ENCODE results near the gene LMF1. TPM values are rescaled to one million over a fixed set of nuclear protein-coding genes. Genes with fewer than 3 reads are reported as not detected.

The LMF1 gene
- total RNA-seq, 4 donors from 2014 or later = 21.8 to 47.9 (median 36.0) TPM

DNA sequence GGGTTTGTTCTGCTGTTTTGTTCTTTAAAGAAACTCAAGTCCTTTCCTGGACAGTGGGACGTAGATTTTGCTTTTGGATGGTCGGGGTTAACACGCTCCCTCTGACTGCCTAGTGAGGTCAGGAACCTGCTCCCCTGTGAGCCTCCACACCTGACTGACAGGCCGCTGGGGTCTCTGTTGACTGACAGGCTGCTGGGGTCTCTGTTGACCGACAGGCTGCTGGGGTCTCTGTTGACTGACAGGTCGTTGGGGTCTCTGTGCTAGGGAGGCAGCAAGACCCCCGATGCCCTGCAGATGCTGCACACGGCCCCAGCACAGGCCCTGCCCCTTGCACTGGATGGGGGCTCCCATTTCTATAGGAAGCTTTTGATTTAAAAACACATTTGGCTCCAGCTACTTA is 33.5 kb downstream of the LMF1 start:
- no peaks in the 10 kb centered on the region for H3K27me3 ChIP-seq
- peaks cover 0 to 4% of the 10 kb centered on the region in 2 donors for H3K9me3 ChIP-seq
- H3K4me1 ChIP-seq = no peaks in the 10 kb centered on the region
- intact Hi-C loops (cut with DNase I; ENCODE audit: low total_unique reads) = no loop called here
- TF ChIP-seq POLR2A (IDR thresholded peaks at IDR 0.05) = no peak
- TF ChIP-seq, protein P1, sequence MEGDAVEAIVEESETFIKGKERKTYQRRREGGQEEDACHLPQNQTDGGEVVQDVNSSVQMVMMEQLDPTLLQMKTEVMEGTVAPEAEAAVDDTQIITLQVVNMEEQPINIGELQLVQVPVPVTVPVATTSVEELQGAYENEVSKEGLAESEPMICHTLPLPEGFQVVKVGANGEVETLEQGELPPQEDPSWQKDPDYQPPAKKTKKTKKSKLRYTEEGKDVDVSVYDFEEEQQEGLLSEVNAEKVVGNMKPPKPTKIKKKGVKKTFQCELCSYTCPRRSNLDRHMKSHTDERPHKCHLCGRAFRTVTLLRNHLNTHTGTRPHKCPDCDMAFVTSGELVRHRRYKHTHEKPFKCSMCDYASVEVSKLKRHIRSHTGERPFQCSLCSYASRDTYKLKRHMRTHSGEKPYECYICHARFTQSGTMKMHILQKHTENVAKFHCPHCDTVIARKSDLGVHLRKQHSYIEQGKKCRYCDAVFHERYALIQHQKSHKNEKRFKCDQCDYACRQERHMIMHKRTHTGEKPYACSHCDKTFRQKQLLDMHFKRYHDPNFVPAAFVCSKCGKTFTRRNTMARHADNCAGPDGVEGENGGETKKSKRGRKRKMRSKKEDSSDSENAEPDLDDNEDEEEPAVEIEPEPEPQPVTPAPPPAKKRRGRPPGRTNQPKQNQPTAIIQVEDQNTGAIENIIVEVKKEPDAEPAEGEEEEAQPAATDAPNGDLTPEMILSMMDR (IDR thresholded peaks at IDR 0.05) = no peak
- DNase-seq = no peak
- H3K4me3 ChIP-seq = no peak overlapping the region
- no peak overlapping the region for H3K27ac ChIP-seq
- H3K36me3 ChIP-seq = no peaks in the 10 kb centered on the region

DNA sequence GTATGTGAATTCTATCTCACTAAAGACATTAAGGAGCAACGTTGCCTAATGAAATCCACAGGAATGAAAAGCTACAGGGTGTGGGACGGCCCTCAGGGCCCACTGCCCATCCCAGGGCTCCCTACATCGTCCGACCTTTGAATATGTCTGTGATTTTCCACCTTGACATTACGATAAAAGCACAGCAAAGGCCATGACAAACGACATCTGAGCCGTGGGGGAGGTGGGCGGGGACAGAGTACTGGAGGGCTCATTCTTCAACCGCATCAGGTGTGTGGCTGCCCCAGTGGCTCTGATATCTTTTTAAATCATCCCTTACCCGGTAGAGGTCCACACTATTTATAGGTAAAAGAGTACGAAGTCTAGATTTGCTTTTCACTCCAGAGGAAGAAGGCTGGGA is 35.1 kb downstream of the LMF1 start:
- Histone ChIP-seq H3K9me3 (no peaks in the 10 kb centered on the region), H3K36me3 (no peaks in the 10 kb centered on the region), H3K4me3 (no peak overlapping the region), H3K27me3 (no peaks in the 10 kb centered on the region), H3K4me1 (no peaks in the 10 kb centered on the region), H3K27ac (no peak overlapping the region)
- TF ChIP-seq, protein P1 (IDR thresholded peaks at IDR 0.05) = no peak
- TF ChIP-seq POLR2A (IDR thresholded peaks at IDR 0.05) = no peak
- no peak for DNase-seq
- intact Hi-C loops (cut with DNase I; ENCODE audit: low total_unique reads) = no loop called here

DNA sequence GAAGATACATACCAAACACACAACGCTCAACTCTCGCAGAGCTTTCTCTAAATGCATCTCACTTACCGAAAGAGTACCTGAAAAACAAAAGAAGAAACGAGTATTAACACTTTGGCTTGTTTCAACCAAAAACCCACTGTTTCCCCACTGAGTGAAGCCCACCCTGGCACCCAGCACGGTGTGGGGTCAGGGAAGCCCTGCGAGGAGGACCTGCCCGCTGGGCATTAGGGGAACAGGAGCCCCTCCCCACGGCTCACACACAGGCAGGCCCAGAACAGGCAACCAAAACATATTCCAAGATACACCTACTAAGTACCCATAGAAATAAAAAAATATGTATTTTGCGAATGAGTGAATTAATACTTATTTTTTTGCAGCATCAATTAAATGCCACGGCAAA is 36.6 kb downstream of the LMF1 start:
- no peak for DNase-seq
- TF ChIP-seq, protein P1 (IDR thresholded peaks at IDR 0.05) = no peak
- TF ChIP-seq POLR2A (IDR thresholded peaks at IDR 0.05) = no peak
- no peak overlapping the region for H3K4me3 ChIP-seq
- intact Hi-C loops (cut with DNase I; ENCODE audit: low total_unique reads) = no loop called here
- no peaks in the 10 kb centered on the region for H3K27me3 ChIP-seq
- H3K27ac ChIP-seq = no peak overlapping the region
- no peaks in the 10 kb centered on the region for H3K9me3 ChIP-seq
- no peaks in the 10 kb centered on the region for H3K4me1 ChIP-seq
- no peaks in the 10 kb centered on the region for H3K36me3 ChIP-seq

DNA sequence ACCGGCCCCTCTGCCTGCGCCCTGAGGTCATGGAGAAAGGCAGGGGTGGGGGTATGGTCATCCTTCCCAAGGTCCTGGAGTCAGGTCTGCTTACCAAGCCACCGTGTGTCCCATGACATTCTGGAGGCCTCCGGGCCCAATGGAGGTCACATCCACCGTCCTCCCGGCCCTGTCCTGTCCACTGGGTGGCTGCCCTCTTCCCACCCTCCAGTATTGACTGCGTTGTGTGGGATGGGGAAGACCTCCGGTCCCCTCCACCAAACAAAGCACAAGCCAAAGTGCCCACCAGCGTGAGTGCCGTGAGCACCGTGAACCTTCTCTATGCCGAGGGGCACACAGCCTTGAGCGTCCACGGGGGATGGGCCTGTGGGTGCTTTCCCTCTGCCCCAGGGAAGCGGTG is 37.2 kb downstream of the LMF1 start:
- Histone ChIP-seq H3K27ac (no peak overlapping the region), H3K4me3 (no peak overlapping the region), H3K9me3 (no peaks in the 10 kb centered on the region), H3K36me3 (no peaks in the 10 kb centered on the region), H3K27me3 (no peaks in the 10 kb centered on the region), H3K4me1 (no peaks in the 10 kb centered on the region)
- intact Hi-C loops (cut with DNase I; ENCODE audit: low total_unique reads) = no loop called here
- DNase-seq = no peak
- no peak for TF ChIP-seq POLR2A (IDR thresholded peaks at IDR 0.05)
- TF ChIP-seq, protein P1 (IDR thresholded peaks at IDR 0.05) = no peak

DNA sequence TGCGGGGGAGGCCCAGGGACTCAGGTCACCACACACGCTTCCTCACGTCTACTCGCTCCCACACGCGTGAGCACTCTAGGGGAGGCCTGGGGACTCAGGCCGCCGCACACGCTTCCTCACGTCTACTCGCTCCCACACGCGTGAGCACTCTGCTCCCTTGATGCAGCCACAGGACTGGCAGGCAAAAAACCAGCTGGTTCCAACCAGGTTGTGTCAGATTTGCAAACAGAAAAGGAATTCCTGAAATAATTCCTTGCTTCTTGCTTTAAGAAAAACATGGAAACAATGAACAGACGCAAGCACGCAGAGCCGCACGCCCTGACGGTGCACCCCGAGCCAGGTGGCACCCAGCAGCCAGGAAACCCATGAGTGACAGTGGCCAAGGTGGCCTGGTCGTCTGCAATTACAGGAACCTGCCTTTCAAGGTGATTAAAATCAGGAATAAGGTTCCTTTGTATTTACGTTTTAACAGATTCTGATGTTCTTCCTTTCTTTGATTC is 37.9 kb downstream of the LMF1 start:
- no peaks in the 10 kb centered on the region for H3K36me3 ChIP-seq
- intact Hi-C loops (cut with DNase I; ENCODE audit: low total_unique reads) = no loop called here
- TF ChIP-seq, protein P1 (IDR thresholded peaks at IDR 0.05) = no peak
- no peak for TF ChIP-seq POLR2A (IDR thresholded peaks at IDR 0.05)

More for the DNA sequence above, 37.9 kb downstream of the LMF1 start:
- Histone ChIP-seq H3K27me3 (no peaks in the 10 kb centered on the region), H3K4me3 (no peak overlapping the region), H3K4me1 (no peaks in the 10 kb centered on the region), H3K27ac (no peak overlapping the region), H3K9me3 (no peaks in the 10 kb centered on the region)
- DNase-seq = no peak
